Measurements from ENCODE around the gene ZNRF2.

DNA sequence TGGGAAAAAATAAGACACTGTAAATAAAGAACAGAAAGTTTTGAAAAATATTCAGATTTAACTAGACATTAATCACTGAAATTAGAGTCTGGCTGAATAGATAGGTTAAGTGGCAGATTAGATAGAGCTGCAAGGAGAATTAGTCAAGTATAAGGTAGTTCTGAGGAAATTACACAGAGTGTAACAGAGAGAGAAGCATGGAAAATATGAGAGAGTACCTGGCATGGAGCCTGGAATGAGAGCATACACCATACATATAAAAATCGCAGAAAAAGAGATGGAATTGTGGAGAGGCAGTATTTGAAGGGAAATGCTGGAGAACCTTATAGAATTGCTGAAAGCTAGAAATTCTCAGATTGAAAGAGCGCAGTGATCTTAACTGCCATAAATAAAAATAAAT lies 46.9 kb downstream of the ZNRF2 start:
- TF ChIP-seq, protein P1, sequence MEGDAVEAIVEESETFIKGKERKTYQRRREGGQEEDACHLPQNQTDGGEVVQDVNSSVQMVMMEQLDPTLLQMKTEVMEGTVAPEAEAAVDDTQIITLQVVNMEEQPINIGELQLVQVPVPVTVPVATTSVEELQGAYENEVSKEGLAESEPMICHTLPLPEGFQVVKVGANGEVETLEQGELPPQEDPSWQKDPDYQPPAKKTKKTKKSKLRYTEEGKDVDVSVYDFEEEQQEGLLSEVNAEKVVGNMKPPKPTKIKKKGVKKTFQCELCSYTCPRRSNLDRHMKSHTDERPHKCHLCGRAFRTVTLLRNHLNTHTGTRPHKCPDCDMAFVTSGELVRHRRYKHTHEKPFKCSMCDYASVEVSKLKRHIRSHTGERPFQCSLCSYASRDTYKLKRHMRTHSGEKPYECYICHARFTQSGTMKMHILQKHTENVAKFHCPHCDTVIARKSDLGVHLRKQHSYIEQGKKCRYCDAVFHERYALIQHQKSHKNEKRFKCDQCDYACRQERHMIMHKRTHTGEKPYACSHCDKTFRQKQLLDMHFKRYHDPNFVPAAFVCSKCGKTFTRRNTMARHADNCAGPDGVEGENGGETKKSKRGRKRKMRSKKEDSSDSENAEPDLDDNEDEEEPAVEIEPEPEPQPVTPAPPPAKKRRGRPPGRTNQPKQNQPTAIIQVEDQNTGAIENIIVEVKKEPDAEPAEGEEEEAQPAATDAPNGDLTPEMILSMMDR (IDR thresholded peaks at IDR 0.05), result no peak
- no peak for TF ChIP-seq POLR2A (IDR thresholded peaks at IDR 0.05)
